ENCODE measurements around the gene PCLO.

DNA sequence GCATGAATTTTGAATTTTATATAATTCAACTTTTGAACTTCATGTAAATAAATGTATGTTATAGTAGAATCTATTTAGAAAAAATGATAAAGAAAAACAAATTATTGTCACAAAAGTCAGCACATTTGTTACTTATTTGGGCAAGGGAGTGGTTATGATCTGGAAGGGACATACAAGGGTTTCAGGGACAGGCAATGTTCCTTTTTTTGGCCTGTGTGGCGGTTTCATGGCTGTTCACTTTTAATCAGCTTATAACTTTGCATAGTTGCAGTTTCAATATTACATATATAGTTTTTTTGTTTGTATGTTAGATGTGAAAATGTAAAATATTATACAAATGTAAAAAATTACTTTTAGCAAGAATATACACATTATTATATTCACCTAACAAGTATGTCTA, 256.2 kb downstream of the PCLO start:
- TF ChIP-seq, protein P1, sequence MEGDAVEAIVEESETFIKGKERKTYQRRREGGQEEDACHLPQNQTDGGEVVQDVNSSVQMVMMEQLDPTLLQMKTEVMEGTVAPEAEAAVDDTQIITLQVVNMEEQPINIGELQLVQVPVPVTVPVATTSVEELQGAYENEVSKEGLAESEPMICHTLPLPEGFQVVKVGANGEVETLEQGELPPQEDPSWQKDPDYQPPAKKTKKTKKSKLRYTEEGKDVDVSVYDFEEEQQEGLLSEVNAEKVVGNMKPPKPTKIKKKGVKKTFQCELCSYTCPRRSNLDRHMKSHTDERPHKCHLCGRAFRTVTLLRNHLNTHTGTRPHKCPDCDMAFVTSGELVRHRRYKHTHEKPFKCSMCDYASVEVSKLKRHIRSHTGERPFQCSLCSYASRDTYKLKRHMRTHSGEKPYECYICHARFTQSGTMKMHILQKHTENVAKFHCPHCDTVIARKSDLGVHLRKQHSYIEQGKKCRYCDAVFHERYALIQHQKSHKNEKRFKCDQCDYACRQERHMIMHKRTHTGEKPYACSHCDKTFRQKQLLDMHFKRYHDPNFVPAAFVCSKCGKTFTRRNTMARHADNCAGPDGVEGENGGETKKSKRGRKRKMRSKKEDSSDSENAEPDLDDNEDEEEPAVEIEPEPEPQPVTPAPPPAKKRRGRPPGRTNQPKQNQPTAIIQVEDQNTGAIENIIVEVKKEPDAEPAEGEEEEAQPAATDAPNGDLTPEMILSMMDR (IDR thresholded peaks at IDR 0.05; ENCODE audit: low read depth, low read length, missing input control), result no peak
- no peak for TF ChIP-seq TAF1 (conservative IDR thresholded peaks at IDR 0.05)
- TF ChIP-seq, protein P2, sequence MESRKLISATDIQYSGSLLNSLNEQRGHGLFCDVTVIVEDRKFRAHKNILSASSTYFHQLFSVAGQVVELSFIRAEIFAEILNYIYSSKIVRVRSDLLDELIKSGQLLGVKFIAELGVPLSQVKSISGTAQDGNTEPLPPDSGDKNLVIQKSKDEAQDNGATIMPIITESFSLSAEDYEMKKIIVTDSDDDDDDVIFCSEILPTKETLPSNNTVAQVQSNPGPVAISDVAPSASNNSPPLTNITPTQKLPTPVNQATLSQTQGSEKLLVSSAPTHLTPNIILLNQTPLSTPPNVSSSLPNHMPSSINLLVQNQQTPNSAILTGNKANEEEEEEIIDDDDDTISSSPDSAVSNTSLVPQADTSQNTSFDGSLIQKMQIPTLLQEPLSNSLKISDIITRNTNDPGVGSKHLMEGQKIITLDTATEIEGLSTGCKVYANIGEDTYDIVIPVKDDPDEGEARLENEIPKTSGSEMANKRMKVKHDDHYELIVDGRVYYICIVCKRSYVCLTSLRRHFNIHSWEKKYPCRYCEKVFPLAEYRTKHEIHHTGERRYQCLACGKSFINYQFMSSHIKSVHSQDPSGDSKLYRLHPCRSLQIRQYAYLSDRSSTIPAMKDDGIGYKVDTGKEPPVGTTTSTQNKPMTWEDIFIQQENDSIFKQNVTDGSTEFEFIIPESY (IDR thresholded peaks at IDR 0.05), result no peak
- no peak for TF ChIP-seq HNF4A (conservative IDR thresholded peaks at IDR 0.05)
- TF ChIP-seq, protein P3, sequence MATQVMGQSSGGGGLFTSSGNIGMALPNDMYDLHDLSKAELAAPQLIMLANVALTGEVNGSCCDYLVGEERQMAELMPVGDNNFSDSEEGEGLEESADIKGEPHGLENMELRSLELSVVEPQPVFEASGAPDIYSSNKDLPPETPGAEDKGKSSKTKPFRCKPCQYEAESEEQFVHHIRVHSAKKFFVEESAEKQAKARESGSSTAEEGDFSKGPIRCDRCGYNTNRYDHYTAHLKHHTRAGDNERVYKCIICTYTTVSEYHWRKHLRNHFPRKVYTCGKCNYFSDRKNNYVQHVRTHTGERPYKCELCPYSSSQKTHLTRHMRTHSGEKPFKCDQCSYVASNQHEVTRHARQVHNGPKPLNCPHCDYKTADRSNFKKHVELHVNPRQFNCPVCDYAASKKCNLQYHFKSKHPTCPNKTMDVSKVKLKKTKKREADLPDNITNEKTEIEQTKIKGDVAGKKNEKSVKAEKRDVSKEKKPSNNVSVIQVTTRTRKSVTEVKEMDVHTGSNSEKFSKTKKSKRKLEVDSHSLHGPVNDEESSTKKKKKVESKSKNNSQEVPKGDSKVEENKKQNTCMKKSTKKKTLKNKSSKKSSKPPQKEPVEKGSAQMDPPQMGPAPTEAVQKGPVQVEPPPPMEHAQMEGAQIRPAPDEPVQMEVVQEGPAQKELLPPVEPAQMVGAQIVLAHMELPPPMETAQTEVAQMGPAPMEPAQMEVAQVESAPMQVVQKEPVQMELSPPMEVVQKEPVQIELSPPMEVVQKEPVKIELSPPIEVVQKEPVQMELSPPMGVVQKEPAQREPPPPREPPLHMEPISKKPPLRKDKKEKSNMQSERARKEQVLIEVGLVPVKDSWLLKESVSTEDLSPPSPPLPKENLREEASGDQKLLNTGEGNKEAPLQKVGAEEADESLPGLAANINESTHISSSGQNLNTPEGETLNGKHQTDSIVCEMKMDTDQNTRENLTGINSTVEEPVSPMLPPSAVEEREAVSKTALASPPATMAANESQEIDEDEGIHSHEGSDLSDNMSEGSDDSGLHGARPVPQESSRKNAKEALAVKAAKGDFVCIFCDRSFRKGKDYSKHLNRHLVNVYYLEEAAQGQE (IDR thresholded peaks at IDR 0.05), result no peak
- TF ChIP-seq JUND (IDR thresholded peaks at IDR 0.05), result no peak
- no peak for TF ChIP-seq RAD21 (IDR thresholded peaks at IDR 0.05)

Measured in liver (tissue), 3 donors.